ENCODE results near the gene DNAJC1.

GRCh38 chr10:21746118-21746517 lies 257.4 kb downstream of the DNAJC1 start:
- TF ChIP-seq, protein P1, sequence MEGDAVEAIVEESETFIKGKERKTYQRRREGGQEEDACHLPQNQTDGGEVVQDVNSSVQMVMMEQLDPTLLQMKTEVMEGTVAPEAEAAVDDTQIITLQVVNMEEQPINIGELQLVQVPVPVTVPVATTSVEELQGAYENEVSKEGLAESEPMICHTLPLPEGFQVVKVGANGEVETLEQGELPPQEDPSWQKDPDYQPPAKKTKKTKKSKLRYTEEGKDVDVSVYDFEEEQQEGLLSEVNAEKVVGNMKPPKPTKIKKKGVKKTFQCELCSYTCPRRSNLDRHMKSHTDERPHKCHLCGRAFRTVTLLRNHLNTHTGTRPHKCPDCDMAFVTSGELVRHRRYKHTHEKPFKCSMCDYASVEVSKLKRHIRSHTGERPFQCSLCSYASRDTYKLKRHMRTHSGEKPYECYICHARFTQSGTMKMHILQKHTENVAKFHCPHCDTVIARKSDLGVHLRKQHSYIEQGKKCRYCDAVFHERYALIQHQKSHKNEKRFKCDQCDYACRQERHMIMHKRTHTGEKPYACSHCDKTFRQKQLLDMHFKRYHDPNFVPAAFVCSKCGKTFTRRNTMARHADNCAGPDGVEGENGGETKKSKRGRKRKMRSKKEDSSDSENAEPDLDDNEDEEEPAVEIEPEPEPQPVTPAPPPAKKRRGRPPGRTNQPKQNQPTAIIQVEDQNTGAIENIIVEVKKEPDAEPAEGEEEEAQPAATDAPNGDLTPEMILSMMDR (IDR thresholded peaks at IDR 0.05), result no peak
- TF ChIP-seq POLR2A (IDR thresholded peaks at IDR 0.05), result no peak
